Stimulated activated CD4-positive, alpha-beta T cell treated with anti-CD3 and anti-CD28 coated beads, Interleukin-12 subunit alpha, Interleukin-12 subunit beta, amount 100 ng/mL, for 24 hours (primary cell): Measurements from ENCODE around the gene ACTN2.

Source experiments
- DNase-seq, 2 experiments: peaks; one replicate each; pipeline ENCODE4 v3.0.0-alpha.2; 2020; ENCODE audit warnings: low read depth in 2 of 2

The ACTN2 gene

DNA sequence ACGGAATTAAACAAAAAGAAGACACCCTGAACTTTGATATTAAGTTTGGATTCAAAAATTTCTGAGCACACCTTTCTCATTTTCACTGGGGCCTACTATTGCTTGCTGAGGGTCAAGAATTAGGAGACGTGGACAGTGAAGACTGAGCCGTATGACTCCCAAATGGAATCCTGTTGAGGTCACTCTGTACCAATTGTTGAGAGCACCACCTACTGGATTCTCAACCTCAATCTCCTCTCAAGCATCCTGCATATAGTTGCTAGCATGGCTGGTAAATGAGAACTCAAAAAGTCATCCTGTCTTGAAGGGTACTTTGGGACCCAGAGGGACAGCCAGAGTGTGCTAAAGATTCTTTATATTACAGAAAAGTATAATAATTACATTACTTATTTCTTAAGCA, 88.6 kb downstream of the ACTN2 start:
- no peak for DNase-seq

GRCh38 chr1:236779312-236779711, 93.0 kb downstream of the ACTN2 start:
- no peak for DNase-seq

GRCh38 chr1:236785477-236785876, 99.2 kb downstream of the ACTN2 start:
- no peak for DNase-seq

- DNase-seq: no peak
Observed at GRCh38 chr1:236786453-236786852, 100.2 kb downstream of the ACTN2 start.

GRCh38 chr1:236794585-236795034, 108.3 kb downstream of the ACTN2 start:
- DNase-seq: no peak

DNA sequence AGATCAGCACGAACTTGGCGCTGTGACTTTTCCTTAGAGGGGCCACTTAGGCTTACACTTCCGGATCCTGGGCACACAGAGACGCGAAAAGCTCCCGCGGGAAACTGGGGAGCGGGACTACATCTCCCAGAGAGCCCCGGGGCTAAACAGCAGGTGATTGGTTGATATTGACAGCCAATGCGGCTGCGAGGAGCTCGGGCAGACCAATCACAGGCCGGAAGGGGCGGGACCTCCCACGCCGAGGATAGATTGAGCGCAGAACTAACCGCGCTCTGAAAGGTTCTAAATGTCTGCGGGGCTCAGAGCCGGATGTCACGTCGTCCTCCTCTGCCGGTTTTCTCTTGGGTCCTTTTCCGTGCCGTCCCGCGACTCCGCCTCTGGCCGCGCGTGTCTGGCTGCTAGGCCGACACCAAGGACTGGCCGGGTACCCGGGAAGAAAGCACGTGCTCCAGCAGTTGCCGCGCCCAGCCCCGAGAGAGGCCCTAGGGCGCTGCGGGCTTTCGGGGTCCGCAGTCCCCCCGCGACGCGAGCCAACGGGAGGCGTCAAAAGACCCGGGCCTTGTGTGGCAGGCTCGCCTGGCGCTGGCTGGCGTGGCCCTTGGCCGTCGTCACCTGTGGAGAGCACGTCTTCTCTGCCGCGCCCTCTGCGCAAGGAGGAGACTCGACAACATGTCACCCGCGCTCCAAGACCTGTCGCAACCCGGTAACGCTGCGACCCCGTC, 108.9 kb downstream of the ACTN2 start, which contains the start of gene MTR:
TSS of gene MTR (plus strand) at position 258 of the 722 bp plus-strand sequence. CDS start at position 670, 412 bp downstream.
- DNase-seq: peak; percentile 94 to 95

- DNase-seq: peak; percentile 46 to 61
Observed at GRCh38 chr1:236795757-236796667, 109.7 kb downstream of the ACTN2 start.

DNA sequence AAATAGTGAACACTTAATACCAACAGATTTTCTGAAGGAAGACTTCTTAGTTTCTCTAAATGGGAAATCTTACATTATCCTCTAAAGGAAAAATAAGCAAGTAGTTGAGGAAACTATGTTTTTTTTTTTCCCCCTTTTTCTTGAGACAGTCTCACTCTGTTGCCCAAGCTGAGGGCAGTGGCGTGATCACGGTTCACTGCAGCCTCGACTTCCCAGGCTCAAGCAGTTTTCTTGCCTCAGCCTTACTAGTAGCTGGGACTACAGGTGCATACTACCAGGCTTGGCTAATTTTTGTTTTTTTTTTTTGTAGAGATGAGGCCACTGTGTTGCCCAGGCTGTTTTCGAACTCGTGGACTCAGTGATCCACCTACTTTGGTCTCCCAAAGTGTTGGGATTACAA, 112.7 kb downstream of the ACTN2 start:
- no peak for DNase-seq

GRCh38 chr1:236800002-236800620, 113.8 kb downstream of the ACTN2 start:
- no peak for DNase-seq

GRCh38 chr1:236800623-236801022, 114.3 kb downstream of the ACTN2 start:
- DNase-seq: no peak

GRCh38 chr1:236802264-236802663, 116.0 kb downstream of the ACTN2 start:
- no peak for DNase-seq

DNA sequence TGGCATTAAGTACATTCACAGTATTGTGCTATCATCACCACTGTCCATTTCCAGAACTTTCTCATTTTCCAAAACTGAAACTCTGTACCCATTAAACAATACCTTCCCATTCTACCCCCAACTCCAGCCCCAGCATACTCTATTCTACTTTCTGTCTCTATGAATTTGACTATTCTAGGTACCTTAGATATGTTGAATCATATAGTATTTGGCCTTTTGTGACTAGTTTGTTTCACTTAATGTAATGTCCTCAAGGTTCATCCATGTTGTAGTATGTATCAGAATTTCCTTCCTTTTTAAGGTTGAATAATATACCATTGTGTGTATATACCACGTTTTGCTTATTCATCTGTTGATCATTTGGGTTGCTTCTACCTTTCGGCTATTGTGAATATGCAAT, 120.3 kb downstream of the ACTN2 start:
- DNase-seq: no peak

DNA sequence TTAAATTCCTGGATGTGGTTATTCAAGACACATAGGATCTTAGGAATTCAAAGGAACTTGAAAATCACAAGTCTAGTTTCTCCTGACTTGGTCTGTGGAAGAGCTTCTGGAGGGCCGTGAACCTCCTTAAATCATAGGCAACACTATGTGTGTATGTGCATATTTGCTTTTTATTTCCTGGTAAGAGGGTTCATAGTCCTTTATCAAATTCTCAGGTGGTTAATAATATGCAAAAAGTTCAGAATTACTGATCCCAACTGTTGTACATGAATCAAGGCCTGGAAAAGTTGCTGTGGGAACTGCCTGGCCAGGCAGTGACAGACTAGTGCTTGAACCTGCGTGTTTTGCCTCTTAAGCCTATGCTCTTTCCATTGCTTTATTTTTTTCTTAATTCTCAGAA, 121.7 kb downstream of the ACTN2 start:
- no peak for DNase-seq

DNA sequence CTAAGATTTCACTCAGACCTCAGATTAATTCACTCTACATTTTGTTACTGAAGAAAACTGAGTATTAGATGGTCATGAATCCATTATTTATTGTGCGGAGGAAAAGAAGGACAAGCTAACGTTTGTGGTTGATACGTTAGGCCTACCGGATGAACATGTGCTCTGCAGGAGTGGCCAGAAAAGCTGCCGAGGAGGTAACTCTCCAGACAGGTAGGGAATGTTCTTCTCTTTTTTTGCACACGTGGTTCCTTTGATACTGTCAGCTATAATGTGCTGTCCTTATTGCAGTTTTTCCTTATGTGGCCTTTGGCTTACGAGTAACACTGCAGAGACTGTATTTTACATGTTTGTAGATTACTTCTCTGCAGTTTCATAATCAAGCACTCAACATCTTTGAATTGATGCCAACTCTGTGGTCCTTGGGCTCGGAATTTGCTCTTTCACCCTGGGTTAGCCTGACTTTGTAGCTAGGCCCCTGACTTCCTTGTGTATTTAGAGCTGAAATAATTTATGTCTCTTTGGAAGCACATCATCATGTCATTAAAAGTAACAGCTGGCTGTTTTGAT, 122.3 kb downstream of the ACTN2 start:
- no peak for DNase-seq

- DNase-seq: no peak
Observed at GRCh38 chr1:236809148-236809547, 122.8 kb downstream of the ACTN2 start.

DNA sequence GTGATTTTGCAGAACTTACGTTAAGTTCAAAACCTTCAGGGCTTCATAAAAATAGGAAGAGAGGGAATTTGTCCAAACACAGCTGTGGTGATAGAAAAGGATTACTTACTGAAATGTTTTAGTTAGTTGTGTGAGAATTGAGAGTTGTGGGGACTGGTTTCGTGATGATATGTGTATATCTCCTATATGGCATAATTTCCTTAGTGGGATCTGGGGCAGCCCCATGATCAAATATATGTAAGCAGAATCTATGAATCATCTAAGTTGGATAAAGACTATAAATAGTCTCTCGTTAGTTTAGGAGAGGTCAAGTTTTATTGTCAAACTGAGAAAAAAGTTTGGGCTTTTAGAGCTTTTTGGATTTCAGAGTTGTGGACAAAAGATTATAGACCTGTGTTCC, 123.7 kb downstream of the ACTN2 start:
- DNase-seq: no peak

DNA sequence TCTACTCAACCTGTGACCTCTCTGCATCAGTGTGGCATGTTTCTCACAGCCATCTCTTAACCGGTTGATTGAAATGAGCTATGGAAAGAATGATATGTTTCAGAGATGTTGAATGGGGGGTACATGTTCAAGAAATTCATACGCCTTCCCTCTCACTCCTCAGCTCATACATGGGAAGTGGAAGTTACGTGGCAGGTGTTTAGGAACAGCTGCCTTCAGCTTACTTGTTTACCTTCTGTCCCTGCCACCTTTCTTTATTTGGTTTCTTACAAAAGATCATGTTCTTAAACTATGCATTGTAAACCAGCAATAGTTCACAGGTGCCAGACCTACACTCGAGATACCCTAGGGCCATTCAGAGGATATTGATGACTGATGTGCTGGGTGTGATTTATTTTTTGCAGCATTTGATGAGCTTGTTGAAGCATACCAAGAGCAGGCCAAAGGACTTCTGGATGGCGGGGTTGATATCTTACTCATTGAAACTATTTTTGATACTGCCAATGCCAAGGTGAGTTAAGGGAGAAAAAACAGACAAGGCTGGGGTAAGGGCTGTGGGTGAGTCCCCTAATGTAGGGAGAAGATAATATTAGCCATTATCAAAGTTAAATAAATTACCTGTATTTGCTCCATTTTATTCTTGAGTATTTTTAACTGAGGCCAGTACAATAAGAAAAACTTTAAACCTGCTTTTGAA, 126.2 kb downstream of the ACTN2 start:
- no peak for DNase-seq
